ENCODE measurements around the gene NRAS.

Gene NRAS

GRCh38 chr1:114715952-114716303, 643 bp downstream of the NRAS start:
- TF ChIP-seq POLR2A (IDR thresholded peaks at IDR 0.05; ENCODE audit: low read depth, low read length) = no peak
- FAIRE-seq (peak; percentile 11), DNase-seq (ENCODE audit: insufficient read length, low spot score) (no peak)

- no peak for FAIRE-seq
- no peak for TF ChIP-seq POLR2A (IDR thresholded peaks at IDR 0.05; ENCODE audit: low read depth, low read length)
Measured at GRCh38 chr1:114712977-114713376, 3.6 kb downstream of the NRAS start.

GRCh38 chr1:114710360-114710759, 6.2 kb downstream of the NRAS start:
- DNase-seq (ENCODE audit: insufficient read length, low spot score) = no peak
- no peak for TF ChIP-seq POLR2A (IDR thresholded peaks at IDR 0.05; ENCODE audit: low read depth, low read length)
- FAIRE-seq = no peak

More at GRCh38 chr1:114712977-114713376, 3.6 kb downstream of the NRAS start:
- no peak for DNase-seq (ENCODE audit: insufficient read length, low spot score)

- FAIRE-seq = no peak
- DNase-seq (ENCODE audit: insufficient read length, low spot score) = no peak
- TF ChIP-seq POLR2A (IDR thresholded peaks at IDR 0.05; ENCODE audit: low read depth, low read length) = no peak
Measured at GRCh38 chr1:114707604-114708003, 9.0 kb downstream of the NRAS start.

- DNase-seq (ENCODE audit: insufficient read length, low spot score) = no peak
- TF ChIP-seq POLR2A (IDR thresholded peaks at IDR 0.05; ENCODE audit: low read depth, low read length) = no peak
- no peak for FAIRE-seq
Measured at GRCh38 chr1:114703242-114703641, 13.3 kb downstream of the NRAS start.

- FAIRE-seq (no peak), DNase-seq (ENCODE audit: insufficient read length, low spot score) (no peak)
- TF ChIP-seq POLR2A (IDR thresholded peaks at IDR 0.05; ENCODE audit: low read depth, low read length) = no peak
Measured at GRCh38 chr1:114702737-114703136, 13.8 kb downstream of the NRAS start.

- DNase-seq (ENCODE audit: insufficient read length, low spot score) = no peak
- no peak for FAIRE-seq
- no peak for TF ChIP-seq POLR2A (IDR thresholded peaks at IDR 0.05; ENCODE audit: low read depth, low read length)
Measured at GRCh38 chr1:114701931-114702330, 14.6 kb downstream of the NRAS start.

- no peak for DNase-seq (ENCODE audit: insufficient read length, low spot score)
- TF ChIP-seq POLR2A (IDR thresholded peaks at IDR 0.05; ENCODE audit: low read depth, low read length) = no peak
- FAIRE-seq = no peak
Measured at GRCh38 chr1:114700036-114700600, 16.5 kb downstream of the NRAS start.

- DNase-seq (ENCODE audit: insufficient read length, low spot score) (no peak), FAIRE-seq (no peak)
- no peak for TF ChIP-seq POLR2A (IDR thresholded peaks at IDR 0.05; ENCODE audit: low read depth, low read length)
Measured at GRCh38 chr1:114696810-114697209, 19.8 kb downstream of the NRAS start.

GRCh38 chr1:114695430-114696058, 21.0 kb downstream of the NRAS start, which contains the start of gene AMPD1:
AMPD1 (minus strand) TSS chr1:114695546; CDS start chr1:114695471, 75 bp downstream.
- TF ChIP-seq POLR2A (IDR thresholded peaks at IDR 0.05; ENCODE audit: low read depth, low read length) = no peak
- FAIRE-seq = no peak
- DNase-seq (ENCODE audit: insufficient read length, low spot score) = no peak

- FAIRE-seq (no peak), DNase-seq (ENCODE audit: insufficient read length, low spot score) (no peak)
- TF ChIP-seq POLR2A (IDR thresholded peaks at IDR 0.05; ENCODE audit: low read depth, low read length) = no peak
Measured at GRCh38 chr1:114694540-114695310, 21.8 kb downstream of the NRAS start.

- no peak for DNase-seq (ENCODE audit: insufficient read length, low spot score)
- TF ChIP-seq POLR2A (IDR thresholded peaks at IDR 0.05; ENCODE audit: low read depth, low read length) = no peak
- FAIRE-seq = no peak
Measured at GRCh38 chr1:114692947-114693346, 23.6 kb downstream of the NRAS start.

GRCh38 chr1:114691061-114691460, 25.5 kb downstream of the NRAS start:
- TF ChIP-seq POLR2A (IDR thresholded peaks at IDR 0.05; ENCODE audit: low read depth, low read length) = no peak
- no peak for DNase-seq (ENCODE audit: insufficient read length, low spot score)
- no peak for FAIRE-seq

GRCh38 chr1:114690148-114690547, 26.4 kb downstream of the NRAS start:
- DNase-seq (ENCODE audit: insufficient read length, low spot score) (no peak), FAIRE-seq (no peak)
- TF ChIP-seq POLR2A (IDR thresholded peaks at IDR 0.05; ENCODE audit: low read depth, low read length) = no peak

GRCh38 chr1:114688526-114688925, 28.0 kb downstream of the NRAS start:
- FAIRE-seq (no peak), DNase-seq (ENCODE audit: insufficient read length, low spot score) (no peak)
- TF ChIP-seq POLR2A (IDR thresholded peaks at IDR 0.05; ENCODE audit: low read depth, low read length) = no peak
